Testis (tissue), 2 donors: ENCODE results near the gene SUCNR1.

Source experiments
- CTCF ChIP-seq, 3 experiments: fragments of 450-650 bp in 2 of 3; fragments of 200-600 bp in 1 of 3; sonication (generic) in 1 of 3; IDR thresholded peaks; one replicate each; pipeline ENCODE4 v1.5.1; 2016 to 2019; ENCODE audit warnings: antibody characterized with exemption in 3 of 3, mild to moderate bottlenecking in 2 of 3, moderate library complexity in 1 of 3
- POLR2A ChIP-seq: fragments of 450-650 bp; IDR thresholded peaks from one replicate; pipeline ENCODE4 v1.6.1; 2017; ENCODE audit warnings: antibody characterized with exemption, mild to moderate bottlenecking, moderate library complexity

- TF ChIP-seq CTCF (IDR thresholded peaks at IDR 0.05) (peak; percentile 76 to 80 (median 77)), POLR2A (no peak)
These were observed 34.7 kb upstream of the SUCNR1 start for GRCh38 chr3:151838574-151839312.
